Mesendoderm (in vitro differentiated cells): ENCODE measurements around the gene RSU1.

Experiments used
- DNase-seq: peaks from one replicate; pipeline ENCODE4 v3.0.0; 2013
- H2AK5ac ChIP-seq: 2 replicates; pipeline ENCODE4 v1.6.1; 2013; ENCODE audit warnings: low read length, inconsistent platforms
- H2BK120ac ChIP-seq: 2 replicates; pipeline ENCODE4 v1.6.1; 2013; ENCODE audit warnings: low read depth, mild to moderate bottlenecking, low read length, moderate library complexity, mixed read lengths
- H2BK15ac ChIP-seq: replicated peaks from 2 replicates; pipeline ENCODE4 v1.6.1; 2013; ENCODE audit warnings: low read depth, mild to moderate bottlenecking, moderate library complexity
- H2BK5ac ChIP-seq: 2 replicates; pipeline ENCODE4 v1.6.1; 2013; ENCODE audit warnings: low read length, inconsistent platforms
- H3K18ac ChIP-seq: 2 replicates; pipeline ENCODE4 v1.6.1; 2013; ENCODE audit warnings: mild to moderate bottlenecking, low read length, mixed read lengths
- H3K23ac ChIP-seq: one replicate; pipeline ENCODE4 v1.6.1; 2013; ENCODE audit warnings: low read length
- H3K27ac ChIP-seq: 2 replicates; pipeline ENCODE4 v1.5.1; 2013; ENCODE audit warnings: low read depth, mild to moderate bottlenecking, inconsistent platforms, low read length, moderate library complexity
- H3K27me3 ChIP-seq: 2 replicates; pipeline ENCODE4 v1.6.1; 2013; ENCODE audit warnings: low read length, control low read depth, mild to moderate bottlenecking, inconsistent platforms; ENCODE audit not compliant: insufficient read depth, poor library complexity
- H3K36me3 ChIP-seq: 2 replicates; pipeline ENCODE4 v1.6.1; 2013; ENCODE audit warnings: low read length, inconsistent platforms; ENCODE audit not compliant: control insufficient read depth, insufficient read depth
- H3K4ac ChIP-seq: one replicate; pipeline ENCODE4 v1.6.1; 2013; ENCODE audit warnings: low read depth, mild to moderate bottlenecking, low read length, moderate library complexity
- H3K4me1 ChIP-seq: 2 replicates; pipeline ENCODE4 v1.6.1; 2013; ENCODE audit warnings: low read depth, low read length, inconsistent platforms; ENCODE audit not compliant: control insufficient read depth
- H3K4me2 ChIP-seq: 2 replicates; pipeline ENCODE4 v1.6.1; 2013; ENCODE audit warnings: low read length
- H3K4me3 ChIP-seq: 2 replicates; pipeline ENCODE4 v1.5.1; 2013; ENCODE audit warnings: mild to moderate bottlenecking, low read length
- H3K56ac ChIP-seq: one replicate; pipeline ENCODE4 v1.6.1; 2013; ENCODE audit warnings: low read length
- H3K79me1 ChIP-seq: 2 replicates; pipeline ENCODE4 v1.6.1; 2013; ENCODE audit warnings: low read length, inconsistent platforms
- H3K79me2 ChIP-seq: 2 replicates; pipeline ENCODE4 v1.6.1; 2013; ENCODE audit warnings: mild to moderate bottlenecking, low read length; ENCODE audit not compliant: control insufficient read depth, insufficient read depth
- H3K9ac ChIP-seq: 2 replicates; pipeline ENCODE4 v1.6.1; 2013; ENCODE audit warnings: low read length, inconsistent platforms
- H4K5ac ChIP-seq: one replicate; pipeline ENCODE4 v1.6.1; 2013; ENCODE audit warnings: low read length
- H4K8ac ChIP-seq: one replicate; pipeline ENCODE4 v1.6.1; 2013; ENCODE audit warnings: low read depth, mild to moderate bottlenecking, control low read depth, low read length, moderate library complexity
- WGBS: extraction: QIAGEN DNeasy Blood & Tissue Kit; methylation state at CpG from one replicate; pipeline ENCODE4 v1.1.7; 2013; ENCODE audit warnings: low lambda C conversion rate, missing lambda C conversion rate; ENCODE audit not compliant: insufficient coverage; ENCODE audit errors: extremely low coverage; 5-methylcytosine and 5-hydroxymethylcytosine counted together

Gene RSU1

DNA sequence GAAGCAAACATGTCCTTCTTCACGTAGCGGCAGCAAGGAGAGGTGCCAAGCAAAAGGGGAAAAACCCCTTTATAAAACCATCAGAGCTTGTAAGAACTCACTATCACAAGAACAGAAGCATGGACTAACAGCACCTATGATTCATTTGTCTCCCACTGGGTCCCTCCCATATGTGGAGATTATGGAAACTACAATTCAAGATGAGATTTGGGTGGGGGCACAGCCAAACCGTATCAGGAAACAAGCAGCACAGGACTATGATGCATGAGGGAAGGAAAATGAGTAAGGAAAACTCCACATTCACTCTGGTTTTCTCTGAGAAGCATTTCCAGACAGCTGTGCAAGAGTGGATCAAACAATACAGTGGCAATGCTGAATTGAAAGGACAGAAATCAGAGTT lies 81.6 kb downstream of the RSU1 start:
- H2AK5ac ChIP-seq = no peak overlapping the region
- H3K27ac ChIP-seq = no peak overlapping the region
- H4K5ac ChIP-seq = no peak overlapping the region
- H3K56ac ChIP-seq = no peak overlapping the region
- no peak for DNase-seq
- no peak overlapping the region for H2BK15ac ChIP-seq
- H2BK5ac ChIP-seq = no peak overlapping the region
- H3K4ac ChIP-seq = no peak overlapping the region
- no peak overlapping the region for H4K8ac ChIP-seq
- WGBS = no CpG with 5 or more reads among the region's 3 CpGs
- no peaks in the 10 kb centered on the region for H3K79me1 ChIP-seq
- no peak overlapping the region for H3K4me3 ChIP-seq
- H2BK120ac ChIP-seq = no peak overlapping the region
- H3K23ac ChIP-seq = no peak overlapping the region
- no peak overlapping the region for H3K4me2 ChIP-seq
- H3K18ac ChIP-seq = no peak overlapping the region
- no peak overlapping the region for H3K9ac ChIP-seq
- H3K4me1 ChIP-seq = no peaks in the 10 kb centered on the region
- H3K79me2 ChIP-seq = no peaks in the 10 kb centered on the region
- H3K27me3 ChIP-seq = no peaks in the 10 kb centered on the region
- no peaks in the 10 kb centered on the region for H3K36me3 ChIP-seq

DNA sequence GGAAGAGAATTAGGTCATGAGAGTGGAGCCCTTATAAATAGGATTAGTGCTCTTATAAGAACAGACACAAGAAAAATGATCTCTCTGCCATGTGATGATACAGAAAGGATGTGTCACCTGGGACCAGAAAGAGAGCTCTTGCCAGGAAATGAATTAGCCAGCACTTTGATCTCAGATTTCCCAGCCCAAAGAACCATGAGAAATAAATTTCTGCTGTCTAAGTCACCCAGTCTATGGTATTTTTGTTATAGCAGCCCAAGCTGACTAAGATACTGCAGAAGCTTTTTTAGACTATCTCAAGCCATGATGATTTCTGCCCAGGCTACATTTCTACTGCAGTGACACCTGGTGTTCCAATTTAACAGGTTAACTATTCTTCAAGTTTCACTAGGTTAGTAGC lies 84.8 kb downstream of the RSU1 start:
- Histone ChIP-seq H3K4ac (no peak overlapping the region), H3K79me1 (no peaks in the 10 kb centered on the region), H3K79me2 (no peaks in the 10 kb centered on the region), H3K27ac (no peak overlapping the region), H3K4me3 (no peak overlapping the region), H3K23ac (no peak overlapping the region), H3K27me3 (no peaks in the 10 kb centered on the region), H3K18ac (no peak overlapping the region), H2BK120ac (no peak overlapping the region), H4K5ac (no peak overlapping the region), H3K9ac (no peak overlapping the region), H2BK15ac (no peak overlapping the region), H2AK5ac (no peak overlapping the region), H2BK5ac (no peak overlapping the region), H3K56ac (no peak overlapping the region), H3K4me2 (no peak overlapping the region), H3K36me3 (no peaks in the 10 kb centered on the region), H4K8ac (no peak overlapping the region), H3K4me1 (no peaks in the 10 kb centered on the region)
- DNase-seq = no peak

DNA sequence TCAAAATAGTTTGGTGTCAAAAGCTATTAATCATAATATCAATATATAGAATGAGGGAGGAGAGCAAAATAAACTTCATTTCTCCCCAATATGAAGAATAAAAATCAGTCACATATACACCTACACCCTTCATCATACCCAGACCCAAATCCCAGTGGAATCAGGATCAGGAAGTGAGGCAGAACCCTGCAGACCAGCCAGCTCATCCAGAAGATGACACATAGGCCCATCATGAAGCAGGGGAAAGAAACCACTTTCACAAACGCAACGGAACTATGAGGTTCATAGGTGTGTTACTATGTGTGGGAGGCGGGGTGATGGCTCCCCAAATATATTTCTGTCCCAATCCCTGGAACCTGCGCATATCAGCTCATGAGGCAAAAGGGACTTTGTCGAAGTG lies 89.0 kb downstream of the RSU1 start:
- H4K8ac ChIP-seq = no peak overlapping the region
- no CpG with 5 or more reads among the region's 5 CpGs for WGBS
- no peak overlapping the region for H3K27ac ChIP-seq
- H3K79me2 ChIP-seq = no peaks in the 10 kb centered on the region
- H2BK120ac ChIP-seq = no peak overlapping the region
- H3K27me3 ChIP-seq = no peaks in the 10 kb centered on the region
- H2AK5ac ChIP-seq = no peak overlapping the region
- H3K4me1 ChIP-seq = no peaks in the 10 kb centered on the region
- no peak for DNase-seq
- H3K79me1 ChIP-seq = no peaks in the 10 kb centered on the region
- H3K4me3 ChIP-seq = no peak overlapping the region
- no peak overlapping the region for H3K9ac ChIP-seq
- H3K18ac ChIP-seq = no peak overlapping the region
- no peak overlapping the region for H2BK5ac ChIP-seq
- H3K23ac ChIP-seq = no peak overlapping the region
- H3K36me3 ChIP-seq = no peaks in the 10 kb centered on the region
- H4K5ac ChIP-seq = no peak overlapping the region
- no peak overlapping the region for H3K4me2 ChIP-seq
- no peak overlapping the region for H3K4ac ChIP-seq
- no peak overlapping the region for H3K56ac ChIP-seq
- no peak overlapping the region for H2BK15ac ChIP-seq

DNA sequence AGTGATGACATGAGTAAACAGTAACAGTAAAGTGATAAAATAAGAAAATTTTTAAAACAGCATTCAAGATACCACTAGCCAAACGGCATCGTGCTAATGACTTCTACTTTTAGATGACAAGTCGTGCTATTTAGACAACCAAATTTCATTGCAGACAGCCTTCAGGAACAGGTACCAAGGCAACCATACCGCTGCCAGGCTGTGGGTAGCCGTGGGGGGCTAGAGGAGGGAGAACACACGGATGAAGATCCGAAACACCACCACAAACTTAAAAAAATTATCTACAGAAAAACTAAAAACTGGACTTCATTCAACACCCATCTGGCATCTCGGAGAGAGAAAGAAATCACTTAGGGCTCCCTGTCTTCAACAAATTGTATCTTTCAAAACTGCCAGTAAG lies 89.6 kb downstream of the RSU1 start:
- no peaks in the 10 kb centered on the region for H3K27me3 ChIP-seq
- DNase-seq = no peak
- no peak overlapping the region for H3K23ac ChIP-seq
- no peak overlapping the region for H3K9ac ChIP-seq
- no peaks in the 10 kb centered on the region for H3K79me2 ChIP-seq
- H3K27ac ChIP-seq = no peak overlapping the region
- no peak overlapping the region for H2BK5ac ChIP-seq
- no CpG with 5 or more reads among the region's 8 CpGs for WGBS
- no peak overlapping the region for H2BK15ac ChIP-seq
- no peak overlapping the region for H3K56ac ChIP-seq
- no peaks in the 10 kb centered on the region for H3K4me1 ChIP-seq
- H3K36me3 ChIP-seq = no peaks in the 10 kb centered on the region
- no peak overlapping the region for H3K18ac ChIP-seq
- H3K79me1 ChIP-seq = no peaks in the 10 kb centered on the region
- no peak overlapping the region for H2AK5ac ChIP-seq
- H4K8ac ChIP-seq = no peak overlapping the region
- no peak overlapping the region for H3K4ac ChIP-seq
- no peak overlapping the region for H2BK120ac ChIP-seq
- no peak overlapping the region for H4K5ac ChIP-seq
- H3K4me2 ChIP-seq = no peak overlapping the region
- H3K4me3 ChIP-seq = no peak overlapping the region

DNA sequence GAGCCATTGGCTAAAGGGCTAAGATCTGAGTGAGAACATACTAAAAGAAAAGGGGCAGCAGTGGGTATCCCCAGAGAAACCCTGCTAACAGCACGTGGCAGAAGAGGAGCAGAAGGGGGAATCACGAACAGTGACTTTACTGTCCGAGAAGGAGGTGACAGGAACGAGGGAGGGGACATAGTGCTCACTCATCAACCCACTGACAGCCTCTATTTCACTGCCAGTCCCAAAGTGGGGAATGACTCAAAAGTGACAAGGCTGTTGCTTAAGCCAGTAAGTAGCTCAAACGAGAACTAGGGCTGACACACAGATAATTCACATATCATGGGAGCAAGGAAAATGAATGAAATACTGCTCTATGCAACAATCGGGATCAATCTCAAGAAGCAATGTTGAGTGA lies 92.7 kb downstream of the RSU1 start:
- Histone ChIP-seq H2BK5ac (no peak overlapping the region), H3K56ac (no peak overlapping the region), H3K36me3 (no peaks in the 10 kb centered on the region), H3K79me2 (no peaks in the 10 kb centered on the region), H2AK5ac (no peak overlapping the region), H3K9ac (no peak overlapping the region), H2BK15ac (no peak overlapping the region), H3K27ac (no peak overlapping the region), H3K79me1 (no peaks in the 10 kb centered on the region), H3K27me3 (no peaks in the 10 kb centered on the region), H3K18ac (no peak overlapping the region), H3K4me1 (no peaks in the 10 kb centered on the region), H3K4ac (no peak overlapping the region), H3K23ac (no peak overlapping the region), H2BK120ac (no peak overlapping the region), H3K4me2 (no peak overlapping the region), H3K4me3 (no peak overlapping the region), H4K5ac (no peak overlapping the region), H4K8ac (no peak overlapping the region)
- DNase-seq = no peak
- WGBS = no CpG with 5 or more reads among the region's 6 CpGs

DNA sequence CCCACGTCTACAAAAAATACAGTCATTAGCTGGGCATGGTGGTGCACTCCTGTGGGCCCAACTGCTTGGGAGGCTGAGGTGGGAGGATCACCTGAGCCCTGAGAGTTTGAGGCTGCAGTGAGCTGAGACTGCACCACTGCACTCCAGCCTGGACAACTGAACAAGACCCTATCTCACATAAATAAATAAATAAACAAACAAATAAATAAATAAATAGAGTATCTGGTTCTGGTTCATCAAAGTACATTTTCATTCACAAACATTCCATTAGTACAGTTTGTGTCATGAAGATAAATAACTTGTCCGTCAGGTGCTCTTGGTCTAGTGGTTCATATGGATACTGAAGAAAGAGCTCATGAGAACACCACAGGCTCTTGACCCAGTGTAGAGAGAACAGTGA lies 96.4 kb downstream of the RSU1 start:
- H3K27ac ChIP-seq = no peak overlapping the region
- no peak overlapping the region for H4K5ac ChIP-seq
- no CpG with 5 or more reads among the region's 2 CpGs for WGBS
- H4K8ac ChIP-seq = no peak overlapping the region
- no peaks in the 10 kb centered on the region for H3K79me2 ChIP-seq
- H3K56ac ChIP-seq = no peak overlapping the region
- H3K4me2 ChIP-seq = no peak overlapping the region
- DNase-seq = no peak
- peaks cover 2% of the 10 kb centered on the region for H3K4me1 ChIP-seq
- no peaks in the 10 kb centered on the region for H3K79me1 ChIP-seq
- H3K18ac ChIP-seq = no peak overlapping the region
- no peak overlapping the region for H2BK15ac ChIP-seq
- H2AK5ac ChIP-seq = no peak overlapping the region
- H3K27me3 ChIP-seq = no peaks in the 10 kb centered on the region
- H2BK120ac ChIP-seq = no peak overlapping the region
- H2BK5ac ChIP-seq = no peak overlapping the region
- H3K4me3 ChIP-seq = no peak overlapping the region
- no peaks in the 10 kb centered on the region for H3K36me3 ChIP-seq
- H3K9ac ChIP-seq = no peak overlapping the region
- H3K23ac ChIP-seq = no peak overlapping the region
- no peak overlapping the region for H3K4ac ChIP-seq
